Choroid plexus epithelial cell (primary cell): ENCODE data around the gene PIK3R3.
"Not testable (repeated sequence)": the region's sequence is repeated elsewhere in the genome, so short reads cannot be mapped to it uniquely, and the experiment has no call there.

Experiments
- DNase-seq: peaks from one replicate; pipeline ENCODE4 v3.0.0-alpha.2; 2010; ENCODE audit warnings: low read depth
- H3K4me3 ChIP-seq: 2 replicates; pipeline ENCODE4 v1.5.1; 2011; ENCODE audit warnings: low read depth, mild to moderate bottlenecking, control low read depth, low read length, moderate library complexity
- TF ChIP-seq, protein P1 (sequence below): conservative IDR thresholded peaks from 2 replicates; pipeline ENCODE4 v1.5.1; 2011; ENCODE audit warnings: low read depth, mild to moderate bottlenecking, control low read depth, inconsistent platforms, low read length, moderate library complexity

The PIK3R3 gene

DNA sequence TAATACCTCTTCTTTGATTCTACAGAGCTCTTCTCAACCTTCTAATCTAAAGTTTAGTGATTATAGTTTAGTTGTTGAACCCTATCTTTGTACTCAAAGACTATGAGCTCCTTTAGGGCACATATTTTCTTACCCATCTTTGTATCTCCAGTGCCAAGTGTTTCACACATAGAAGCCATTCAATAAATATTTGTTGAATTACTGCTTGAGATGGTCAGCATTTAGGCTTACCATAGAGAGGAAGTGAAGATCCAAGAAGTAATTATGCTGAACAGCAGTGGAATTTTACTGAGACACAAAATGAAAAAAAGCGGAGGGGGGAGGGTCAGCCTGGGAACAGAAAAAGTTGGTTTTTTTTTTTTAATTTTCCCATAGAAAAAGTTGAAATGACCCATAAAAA, 21.9 kb downstream of the PIK3R3 start:
- DNase-seq: no peak
- no peak overlapping the region for H3K4me3 ChIP-seq
- TF ChIP-seq, protein P1, sequence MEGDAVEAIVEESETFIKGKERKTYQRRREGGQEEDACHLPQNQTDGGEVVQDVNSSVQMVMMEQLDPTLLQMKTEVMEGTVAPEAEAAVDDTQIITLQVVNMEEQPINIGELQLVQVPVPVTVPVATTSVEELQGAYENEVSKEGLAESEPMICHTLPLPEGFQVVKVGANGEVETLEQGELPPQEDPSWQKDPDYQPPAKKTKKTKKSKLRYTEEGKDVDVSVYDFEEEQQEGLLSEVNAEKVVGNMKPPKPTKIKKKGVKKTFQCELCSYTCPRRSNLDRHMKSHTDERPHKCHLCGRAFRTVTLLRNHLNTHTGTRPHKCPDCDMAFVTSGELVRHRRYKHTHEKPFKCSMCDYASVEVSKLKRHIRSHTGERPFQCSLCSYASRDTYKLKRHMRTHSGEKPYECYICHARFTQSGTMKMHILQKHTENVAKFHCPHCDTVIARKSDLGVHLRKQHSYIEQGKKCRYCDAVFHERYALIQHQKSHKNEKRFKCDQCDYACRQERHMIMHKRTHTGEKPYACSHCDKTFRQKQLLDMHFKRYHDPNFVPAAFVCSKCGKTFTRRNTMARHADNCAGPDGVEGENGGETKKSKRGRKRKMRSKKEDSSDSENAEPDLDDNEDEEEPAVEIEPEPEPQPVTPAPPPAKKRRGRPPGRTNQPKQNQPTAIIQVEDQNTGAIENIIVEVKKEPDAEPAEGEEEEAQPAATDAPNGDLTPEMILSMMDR: no peak

DNA sequence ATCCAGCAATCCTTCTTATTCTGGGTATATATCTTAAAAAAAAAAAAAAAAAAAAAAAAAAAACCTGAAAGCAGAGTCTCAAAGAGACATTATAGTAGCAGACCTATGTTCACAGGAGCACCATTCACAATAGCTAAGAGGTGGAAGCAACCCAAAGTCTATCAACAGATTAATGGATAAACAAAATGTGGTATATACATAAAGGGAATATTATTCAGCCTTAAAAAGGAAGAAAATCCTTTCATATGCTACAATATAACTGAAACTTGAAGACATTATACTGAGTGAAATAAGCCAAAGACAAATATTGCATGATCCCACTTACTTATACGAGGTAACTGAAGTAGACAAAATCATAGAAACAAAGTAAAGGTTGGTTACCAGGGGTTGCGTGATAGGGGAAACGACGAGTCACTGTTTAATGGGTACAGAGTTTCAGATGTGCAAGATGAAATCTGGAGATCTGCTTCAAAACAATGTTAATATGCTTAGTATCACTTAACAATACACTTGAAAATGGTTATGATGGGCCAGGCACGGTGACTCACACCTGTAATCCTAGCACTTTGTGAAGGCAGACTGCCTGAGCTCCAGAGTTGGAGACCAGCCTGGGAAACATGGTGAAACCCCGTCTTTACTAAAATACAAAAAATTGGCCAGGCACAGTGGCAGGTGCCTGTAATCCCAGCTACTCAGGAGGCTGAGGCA, 29.5 kb downstream of the PIK3R3 start:
- DNase-seq: no peak
- TF ChIP-seq, protein P1: no peak
- no peak overlapping the region for H3K4me3 ChIP-seq

DNA sequence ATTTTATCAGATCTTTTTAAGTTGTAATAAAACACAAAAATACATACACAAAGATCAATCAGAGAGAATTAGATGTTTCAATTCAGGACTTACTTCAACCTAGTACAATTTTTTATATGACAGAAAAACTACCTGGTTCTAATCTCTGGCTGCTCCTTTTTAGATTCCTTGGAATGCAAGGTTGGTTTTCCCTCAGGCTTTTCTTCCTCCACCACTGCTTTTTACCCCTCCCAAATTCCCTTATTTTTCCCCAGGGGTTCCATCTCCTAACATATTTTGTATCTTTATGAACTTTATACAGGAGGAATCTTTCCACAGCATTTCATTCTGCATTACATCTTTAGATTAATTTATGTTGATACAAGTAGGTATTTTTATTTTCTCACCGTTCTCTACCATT, 33.2 kb downstream of the PIK3R3 start:
- DNase-seq: no peak
- TF ChIP-seq, protein P1: no peak

DNA sequence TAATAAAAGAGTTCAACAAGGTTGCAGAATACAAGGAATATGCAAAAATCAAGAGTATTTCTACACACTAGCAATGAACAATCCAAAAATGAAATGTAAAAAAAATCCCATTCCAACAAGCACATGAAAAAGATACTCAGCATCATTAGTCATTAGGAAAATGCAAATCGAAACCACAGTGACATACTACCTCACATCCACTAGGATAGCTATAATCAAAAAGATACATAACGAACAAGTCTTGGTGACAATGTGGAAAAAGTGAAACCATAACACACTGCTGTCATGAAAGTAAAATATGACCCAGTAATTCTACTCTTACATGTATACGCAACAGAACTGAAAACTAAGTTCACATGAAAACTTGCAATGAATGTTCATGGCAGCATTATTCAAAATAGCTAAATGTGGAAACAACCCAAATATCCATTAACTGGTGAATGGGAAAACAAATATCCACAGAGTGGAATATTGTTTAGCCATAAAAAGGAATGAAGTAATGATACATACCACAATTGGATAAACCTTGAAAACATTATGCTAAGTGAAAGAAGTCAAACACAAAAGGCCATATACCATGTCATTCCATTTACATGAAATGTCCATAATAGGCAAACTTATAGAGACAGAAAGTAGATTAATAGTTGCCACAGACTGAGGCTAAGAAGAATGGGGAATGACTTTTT, 34.3 kb downstream of the PIK3R3 start:
- no peak for DNase-seq
- no peak overlapping the region for H3K4me3 ChIP-seq
- TF ChIP-seq, protein P1: no peak

More for the DNA sequence above, 33.2 kb downstream of the PIK3R3 start:
- H3K4me3 ChIP-seq: no peak overlapping the region

DNA sequence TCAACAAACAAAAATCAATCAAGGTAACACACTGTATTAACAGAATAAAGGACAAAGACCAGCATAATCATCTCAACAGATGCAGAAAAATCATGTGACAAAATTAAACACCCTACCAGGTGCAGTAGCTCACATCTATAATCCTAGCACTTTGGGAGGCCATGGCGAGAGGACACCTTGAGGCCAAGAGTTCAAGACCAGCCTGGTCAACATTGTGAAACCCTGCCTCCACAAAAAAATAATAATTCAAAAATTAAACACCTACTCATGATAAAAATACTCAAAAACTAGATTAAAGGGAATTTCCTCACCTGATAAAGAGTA, 35.3 kb downstream of the PIK3R3 start:
- DNase-seq: no peak
- TF ChIP-seq, protein P1: no peak
- H3K4me3 ChIP-seq: no peak overlapping the region

DNA sequence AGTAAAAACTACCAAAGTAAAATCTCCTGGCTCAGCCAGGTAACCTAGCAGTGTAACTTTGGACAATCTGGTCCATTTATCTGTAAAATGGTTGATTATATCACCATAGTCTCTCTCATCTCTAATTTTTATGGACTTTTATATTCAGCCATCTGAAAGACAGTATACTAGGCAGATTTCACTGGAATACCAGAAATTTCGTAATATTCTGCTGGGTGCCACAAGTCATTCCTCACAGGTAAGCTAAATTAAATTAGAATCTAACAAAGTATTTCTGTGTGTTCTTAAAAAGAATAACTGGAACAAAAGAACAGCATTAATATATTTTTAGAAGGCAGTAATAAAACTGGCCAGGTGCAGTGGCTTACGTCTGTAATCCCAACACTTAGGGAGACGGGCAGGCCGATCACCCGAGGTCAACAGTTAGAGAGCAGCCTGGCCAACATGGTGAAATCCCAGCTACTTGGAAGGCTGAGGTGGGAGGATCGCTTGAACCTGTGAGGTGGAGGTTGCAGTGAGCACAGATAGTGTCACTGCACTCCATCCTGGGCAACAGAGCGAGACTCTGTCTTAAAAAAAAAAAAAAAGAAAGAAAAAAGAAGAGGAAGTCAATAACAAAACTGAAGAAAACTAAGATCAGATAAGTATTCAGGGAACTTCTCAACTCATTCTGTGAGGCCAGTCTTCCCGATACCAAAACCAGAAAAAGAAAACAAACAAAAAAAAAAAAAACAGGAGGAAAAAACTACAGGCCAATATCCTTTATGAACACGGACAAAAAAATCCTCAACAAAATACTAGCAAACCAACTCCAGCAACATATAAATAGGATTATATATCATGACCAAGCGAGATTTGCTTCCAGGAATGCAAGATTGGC, 35.9 kb downstream of the PIK3R3 start:
- TF ChIP-seq, protein P1: no peak
- H3K4me3 ChIP-seq: no peak overlapping the region

DNA sequence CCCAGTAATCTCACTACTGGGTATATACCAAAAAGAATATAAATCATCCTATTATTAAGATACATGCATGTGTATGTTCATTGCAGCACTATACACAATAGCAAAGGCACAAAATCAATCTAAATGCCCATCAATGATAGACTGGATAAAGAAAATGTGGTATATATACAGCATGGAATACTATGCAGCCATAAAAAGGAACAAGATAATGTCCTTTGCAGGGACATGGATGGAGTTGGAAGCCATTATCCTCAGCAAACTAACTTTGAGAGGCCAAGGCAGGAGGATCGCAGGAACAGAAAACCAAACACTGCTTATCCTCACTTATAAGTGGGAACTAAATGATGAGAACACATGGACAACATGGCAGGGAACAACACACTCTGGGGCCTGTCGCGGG, 37.3 kb downstream of the PIK3R3 start:
- not testable (repeated sequence) for H3K4me3 ChIP-seq, DNase-seq

More for the DNA sequence above, 35.9 kb downstream of the PIK3R3 start:
- no peak for DNase-seq
